ENCODE data around the gene NDUFV2.
"Not testable (repeated sequence)": the region's sequence is repeated elsewhere in the genome, so short reads cannot be mapped to it uniquely, and the experiment has no call there.

NDUFV2 gene

GRCh38 chr18:9068346-9068745 lies 34.2 kb upstream of the NDUFV2 start:
- Histone ChIP-seq H3K27ac (ENCODE audit: low read depth, low read length) (no peak overlapping the region), H3K4me1 (ENCODE audit: control insufficient read depth, insufficient read depth, low read length, unreplicated experiment) (peaks cover 2% of the 10 kb centered on the region), H3K4me3 (ENCODE audit: low read depth, low read length) (no peak overlapping the region), H3K79me2 (ENCODE audit: control insufficient read depth, insufficient read depth, low read length, unreplicated experiment) (no peaks in the 10 kb centered on the region), H2AFZ (ENCODE audit: low read length, unreplicated experiment) (no peak overlapping the region), H3K27me3 (ENCODE audit: insufficient read depth, low read length) (no peaks in the 10 kb centered on the region), H3K36me3 (ENCODE audit: insufficient read depth, low read length) (no peaks in the 10 kb centered on the region)

- H3K4me3 ChIP-seq (ENCODE audit: low read depth, low read length) = no peak overlapping the region
- H2AFZ ChIP-seq (ENCODE audit: low read length, unreplicated experiment) = peak overlapping the region; percentile 28
- H3K27me3 ChIP-seq (ENCODE audit: insufficient read depth, low read length) = no peaks in the 10 kb centered on the region
- H3K36me3 ChIP-seq (ENCODE audit: insufficient read depth, low read length) = no peaks in the 10 kb centered on the region
- H3K79me2 ChIP-seq (ENCODE audit: control insufficient read depth, insufficient read depth, low read length, unreplicated experiment) = no peaks in the 10 kb centered on the region
- no peak overlapping the region for H3K27ac ChIP-seq (ENCODE audit: low read depth, low read length)
- H3K4me1 ChIP-seq (ENCODE audit: control insufficient read depth, insufficient read depth, low read length, unreplicated experiment) = peaks cover 4% of the 10 kb centered on the region
Measured at GRCh38 chr18:9069601-9070000, 32.9 kb upstream of the NDUFV2 start.

DNA sequence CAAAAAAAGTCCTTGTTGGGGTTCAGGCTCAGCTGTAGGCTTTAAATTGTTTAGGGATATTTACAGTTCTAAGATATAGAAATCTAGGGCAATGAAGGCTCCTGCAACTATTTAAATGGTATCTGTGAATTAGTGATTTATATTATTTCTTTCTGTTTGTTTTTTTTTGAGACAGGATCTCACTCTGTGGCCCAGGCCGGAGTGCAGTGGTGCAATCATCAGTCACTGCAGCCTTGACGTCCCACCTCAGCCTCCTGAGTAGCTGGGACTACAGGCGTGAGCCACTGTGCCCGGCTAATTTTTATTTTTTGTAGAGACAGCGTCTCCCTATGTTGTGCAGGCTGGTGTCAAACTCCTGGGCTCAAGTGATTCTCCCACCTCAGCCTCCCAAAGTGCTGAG lies 32.3 kb upstream of the NDUFV2 start:
- Histone ChIP-seq H3K27ac (ENCODE audit: low read depth, low read length) (no peak overlapping the region), H3K36me3 (ENCODE audit: insufficient read depth, low read length) (no peaks in the 10 kb centered on the region), H2AFZ (ENCODE audit: low read length, unreplicated experiment) (peak overlapping the region; percentile 28), H3K4me3 (ENCODE audit: low read depth, low read length) (no peak overlapping the region), H3K27me3 (ENCODE audit: insufficient read depth, low read length) (no peaks in the 10 kb centered on the region), H3K79me2 (ENCODE audit: control insufficient read depth, insufficient read depth, low read length, unreplicated experiment) (no peaks in the 10 kb centered on the region), H3K4me1 (ENCODE audit: control insufficient read depth, insufficient read depth, low read length, unreplicated experiment) (peaks cover 8% of the 10 kb centered on the region)

DNA sequence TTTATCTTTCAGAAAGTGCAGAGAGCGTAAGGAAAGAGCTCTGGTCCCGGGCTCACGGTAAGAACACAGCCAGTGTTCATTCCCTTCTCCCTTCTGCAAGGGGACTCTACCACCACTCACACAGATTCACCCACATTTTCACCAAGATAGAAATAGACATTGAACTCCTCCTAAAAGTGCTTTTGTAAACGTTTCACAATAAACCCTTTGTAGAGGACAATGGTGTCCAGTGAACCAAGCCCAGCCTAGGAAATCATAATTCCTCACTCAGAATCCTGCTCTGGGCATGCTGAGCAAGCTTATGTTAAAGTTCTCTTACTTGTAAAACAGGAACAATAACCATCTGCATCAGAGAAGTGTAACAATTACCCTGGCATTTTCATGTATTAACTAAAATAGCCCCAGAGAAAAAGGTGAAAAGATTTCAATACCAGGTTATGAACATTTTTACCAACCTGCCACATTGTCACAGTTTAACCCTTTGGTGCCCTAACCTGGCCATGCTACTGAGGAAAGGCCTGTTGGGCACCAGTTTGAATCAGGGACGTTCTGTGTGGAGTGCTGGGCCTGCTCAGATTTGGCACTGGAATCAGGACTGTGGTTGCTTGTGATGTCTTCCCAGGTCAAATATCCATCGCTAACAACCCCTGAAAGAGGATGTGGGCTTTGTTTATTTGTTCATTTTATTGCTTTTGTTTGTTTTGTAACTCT lies 22.5 kb upstream of the NDUFV2 start:
- Histone ChIP-seq H3K79me2 (ENCODE audit: control insufficient read depth, insufficient read depth, low read length, unreplicated experiment) (no peaks in the 10 kb centered on the region), H3K4me1 (ENCODE audit: control insufficient read depth, insufficient read depth, low read length, unreplicated experiment) (peaks cover 5% of the 10 kb centered on the region), H3K4me3 (ENCODE audit: low read depth, low read length) (no peak overlapping the region), H3K36me3 (ENCODE audit: insufficient read depth, low read length) (no peaks in the 10 kb centered on the region), H3K27ac (ENCODE audit: low read depth, low read length) (no peak overlapping the region), H2AFZ (ENCODE audit: low read length, unreplicated experiment) (no peak overlapping the region), H3K27me3 (ENCODE audit: insufficient read depth, low read length) (no peaks in the 10 kb centered on the region)

DNA sequence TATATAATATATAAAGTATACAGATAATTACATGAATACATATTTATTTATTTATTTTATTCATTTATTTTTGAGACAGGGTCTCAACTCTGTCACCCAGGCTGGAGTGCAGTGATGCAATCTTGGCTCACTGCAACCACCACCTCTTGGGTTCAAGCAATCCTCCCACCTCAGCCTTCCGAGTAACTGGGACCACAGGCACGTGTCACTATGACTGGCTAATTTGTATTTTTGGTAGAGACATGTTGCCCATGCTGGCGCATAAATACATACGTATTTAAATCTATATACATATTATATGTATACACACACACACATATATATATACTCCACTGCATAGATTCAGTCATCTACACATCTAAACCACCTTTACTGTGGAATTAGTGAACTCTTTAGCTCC lies 20.6 kb upstream of the NDUFV2 start:
- Histone ChIP-seq H3K4me3 (ENCODE audit: low read depth, low read length) (no peak overlapping the region), H3K27ac (ENCODE audit: low read depth, low read length) (no peak overlapping the region), H3K36me3 (ENCODE audit: insufficient read depth, low read length) (no peaks in the 10 kb centered on the region), H2AFZ (ENCODE audit: low read length, unreplicated experiment) (no peak overlapping the region), H3K79me2 (ENCODE audit: control insufficient read depth, insufficient read depth, low read length, unreplicated experiment) (no peaks in the 10 kb centered on the region), H3K4me1 (ENCODE audit: control insufficient read depth, insufficient read depth, low read length, unreplicated experiment) (no peaks in the 10 kb centered on the region), H3K27me3 (ENCODE audit: insufficient read depth, low read length) (no peaks in the 10 kb centered on the region)

- Histone ChIP-seq H3K4me3 (ENCODE audit: low read depth, low read length) (no peak overlapping the region), H2AFZ (ENCODE audit: low read length, unreplicated experiment) (no peak overlapping the region), H3K27me3 (ENCODE audit: insufficient read depth, low read length) (no peaks in the 10 kb centered on the region), H3K27ac (ENCODE audit: low read depth, low read length) (no peak overlapping the region), H3K79me2 (ENCODE audit: control insufficient read depth, insufficient read depth, low read length, unreplicated experiment) (no peaks in the 10 kb centered on the region), H3K36me3 (ENCODE audit: insufficient read depth, low read length) (no peaks in the 10 kb centered on the region), H3K4me1 (ENCODE audit: control insufficient read depth, insufficient read depth, low read length, unreplicated experiment) (no peaks in the 10 kb centered on the region)
Measured at GRCh38 chr18:9082711-9083510, 19.6 kb upstream of the NDUFV2 start.

DNA sequence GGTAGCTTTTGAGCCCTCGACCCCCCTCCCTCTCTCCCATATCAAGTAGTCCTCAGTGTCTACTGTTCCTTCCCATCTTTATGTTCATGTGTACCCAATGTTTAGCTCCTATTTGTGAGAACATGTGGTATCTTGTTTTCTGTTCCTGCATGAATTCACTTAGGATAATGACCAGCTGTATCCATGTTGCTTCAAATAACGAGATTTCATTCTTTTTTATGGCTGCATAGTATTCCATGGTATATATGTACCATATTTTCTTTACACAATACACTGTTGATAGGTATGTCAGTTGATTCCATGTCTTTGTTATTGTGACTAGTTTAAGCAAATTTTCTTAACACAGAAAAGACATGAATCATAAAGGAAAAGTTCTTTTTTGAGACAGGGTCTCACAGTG lies 16.5 kb upstream of the NDUFV2 start:
- H2AFZ ChIP-seq (ENCODE audit: low read length, unreplicated experiment) = no peak overlapping the region
- H3K27me3 ChIP-seq (ENCODE audit: insufficient read depth, low read length) = no peaks in the 10 kb centered on the region
- H3K4me3 ChIP-seq (ENCODE audit: low read depth, low read length) = no peak overlapping the region
- no peaks in the 10 kb centered on the region for H3K79me2 ChIP-seq (ENCODE audit: control insufficient read depth, insufficient read depth, low read length, unreplicated experiment)
- no peak overlapping the region for H3K27ac ChIP-seq (ENCODE audit: low read depth, low read length)
- no peaks in the 10 kb centered on the region for H3K36me3 ChIP-seq (ENCODE audit: insufficient read depth, low read length)
- H3K4me1 ChIP-seq (ENCODE audit: control insufficient read depth, insufficient read depth, low read length, unreplicated experiment) = no peaks in the 10 kb centered on the region

GRCh38 chr18:9086624-9087023 lies 15.9 kb upstream of the NDUFV2 start:
- no peaks in the 10 kb centered on the region for H3K4me1 ChIP-seq (ENCODE audit: control insufficient read depth, insufficient read depth, low read length, unreplicated experiment)
- no peaks in the 10 kb centered on the region for H3K27me3 ChIP-seq (ENCODE audit: insufficient read depth, low read length)
- no peaks in the 10 kb centered on the region for H3K36me3 ChIP-seq (ENCODE audit: insufficient read depth, low read length)
- no peaks in the 10 kb centered on the region for H3K79me2 ChIP-seq (ENCODE audit: control insufficient read depth, insufficient read depth, low read length, unreplicated experiment)
- H3K4me3 ChIP-seq (ENCODE audit: low read depth, low read length) = no peak overlapping the region
- H3K27ac ChIP-seq (ENCODE audit: low read depth, low read length) = no peak overlapping the region
- no peak overlapping the region for H2AFZ ChIP-seq (ENCODE audit: low read length, unreplicated experiment)

GRCh38 chr18:9087144-9087543 lies 15.4 kb upstream of the NDUFV2 start:
- Histone ChIP-seq H3K79me2 (ENCODE audit: control insufficient read depth, insufficient read depth, low read length, unreplicated experiment) (no peaks in the 10 kb centered on the region), H3K4me3 (ENCODE audit: low read depth, low read length) (no peak overlapping the region), H3K36me3 (ENCODE audit: insufficient read depth, low read length) (no peaks in the 10 kb centered on the region), H2AFZ (ENCODE audit: low read length, unreplicated experiment) (no peak overlapping the region), H3K27me3 (ENCODE audit: insufficient read depth, low read length) (no peaks in the 10 kb centered on the region), H3K4me1 (ENCODE audit: control insufficient read depth, insufficient read depth, low read length, unreplicated experiment) (no peaks in the 10 kb centered on the region), H3K27ac (ENCODE audit: low read depth, low read length) (no peak overlapping the region)

GRCh38 chr18:9088252-9088651 lies 14.2 kb upstream of the NDUFV2 start:
- Histone ChIP-seq H3K4me3 (ENCODE audit: low read depth, low read length) (no peak overlapping the region), H3K79me2 (ENCODE audit: control insufficient read depth, insufficient read depth, low read length, unreplicated experiment) (no peaks in the 10 kb centered on the region), H3K27ac (ENCODE audit: low read depth, low read length) (no peak overlapping the region), H3K27me3 (ENCODE audit: insufficient read depth, low read length) (no peaks in the 10 kb centered on the region), H3K4me1 (ENCODE audit: control insufficient read depth, insufficient read depth, low read length, unreplicated experiment) (peaks cover 7% of the 10 kb centered on the region), H2AFZ (ENCODE audit: low read length, unreplicated experiment) (no peak overlapping the region), H3K36me3 (ENCODE audit: insufficient read depth, low read length) (no peaks in the 10 kb centered on the region)

- H3K27me3 ChIP-seq (ENCODE audit: insufficient read depth, low read length); H3K27ac ChIP-seq (ENCODE audit: low read depth, low read length); H3K36me3 ChIP-seq (ENCODE audit: insufficient read depth, low read length); H3K79me2 ChIP-seq (ENCODE audit: control insufficient read depth, insufficient read depth, low read length, unreplicated experiment); H3K4me3 ChIP-seq (ENCODE audit: low read depth, low read length); H3K4me1 ChIP-seq (ENCODE audit: control insufficient read depth, insufficient read depth, low read length, unreplicated experiment); H2AFZ ChIP-seq (ENCODE audit: low read length, unreplicated experiment): not testable (repeated sequence)
Measured at GRCh38 chr18:9088727-9089126, 13.8 kb upstream of the NDUFV2 start.
